Neural crest cell (in vitro differentiated cells): ENCODE results near the gene EEPD1. TPM values are rescaled to one million over a fixed set of nuclear protein-coding genes. Genes with fewer than 3 reads are reported as not detected.

Experiments used
- DNase-seq: peaks from one replicate; pipeline ENCODE4 v3.0.0; 2021; ENCODE audit warnings: low read depth, mixed read lengths, low spot score
- H3K27ac Mint-ChIP-seq: one replicate; pipeline ENCODE4 v1.8.0; 2021; ENCODE audit warnings: mild to moderate bottlenecking, mixed read lengths; ENCODE audit not compliant: unreplicated experiment
- H3K27me3 Mint-ChIP-seq: 2 replicates; pipeline ENCODE4 v1.8.0; 2021; ENCODE audit warnings: low read depth, mild to moderate bottlenecking, mixed read lengths
- H3K36me3 Mint-ChIP-seq: 2 replicates; pipeline ENCODE4 v1.8.0; 2021; ENCODE audit warnings: low read depth, mild to moderate bottlenecking, mixed read lengths
- H3K4me1 Mint-ChIP-seq: 2 replicates; pipeline ENCODE4 v1.8.0; 2021; ENCODE audit warnings: mixed read lengths
- H3K4me3 Mint-ChIP-seq: one replicate; pipeline ENCODE4 v1.8.0; 2021; ENCODE audit warnings: mild to moderate bottlenecking, mixed read lengths
- H3K9me3 Mint-ChIP-seq: 2 replicates; pipeline ENCODE4 v1.8.0; 2021; ENCODE audit warnings: mixed read lengths
- total RNA-seq: library from RNA; stranded (reverse); gene quantifications from 2 replicates; pipeline ENCODE4 v1.2.1, GENCODE V29; 2021
- TF ChIP-seq, protein P1 (sequence below): fragments of 200-600 bp; sonication (generic); conservative IDR thresholded peaks from 2 replicates; pipeline ENCODE4 v1.5.0; 2021; ENCODE audit warnings: antibody characterized with exemption, mild to moderate bottlenecking

Gene EEPD1
- total RNA-seq, 1 donor from 2014 or later, result 5.5 TPM

GRCh38 chr7:36149694-36150452, 3.2 kb upstream of the EEPD1 start:
- TF ChIP-seq, protein P1, sequence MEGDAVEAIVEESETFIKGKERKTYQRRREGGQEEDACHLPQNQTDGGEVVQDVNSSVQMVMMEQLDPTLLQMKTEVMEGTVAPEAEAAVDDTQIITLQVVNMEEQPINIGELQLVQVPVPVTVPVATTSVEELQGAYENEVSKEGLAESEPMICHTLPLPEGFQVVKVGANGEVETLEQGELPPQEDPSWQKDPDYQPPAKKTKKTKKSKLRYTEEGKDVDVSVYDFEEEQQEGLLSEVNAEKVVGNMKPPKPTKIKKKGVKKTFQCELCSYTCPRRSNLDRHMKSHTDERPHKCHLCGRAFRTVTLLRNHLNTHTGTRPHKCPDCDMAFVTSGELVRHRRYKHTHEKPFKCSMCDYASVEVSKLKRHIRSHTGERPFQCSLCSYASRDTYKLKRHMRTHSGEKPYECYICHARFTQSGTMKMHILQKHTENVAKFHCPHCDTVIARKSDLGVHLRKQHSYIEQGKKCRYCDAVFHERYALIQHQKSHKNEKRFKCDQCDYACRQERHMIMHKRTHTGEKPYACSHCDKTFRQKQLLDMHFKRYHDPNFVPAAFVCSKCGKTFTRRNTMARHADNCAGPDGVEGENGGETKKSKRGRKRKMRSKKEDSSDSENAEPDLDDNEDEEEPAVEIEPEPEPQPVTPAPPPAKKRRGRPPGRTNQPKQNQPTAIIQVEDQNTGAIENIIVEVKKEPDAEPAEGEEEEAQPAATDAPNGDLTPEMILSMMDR, result no peak
- Mint-ChIP-seq H3K36me3 (no peaks in the 10 kb centered on the region), H3K9me3 (no peaks in the 10 kb centered on the region), H3K27me3 (no peaks in the 10 kb centered on the region), H3K27ac (no peak overlapping the region), H3K4me1 (peaks cover 16% of the 10 kb centered on the region), H3K4me3 (no peak overlapping the region)
- DNase-seq, result no peak

DNA sequence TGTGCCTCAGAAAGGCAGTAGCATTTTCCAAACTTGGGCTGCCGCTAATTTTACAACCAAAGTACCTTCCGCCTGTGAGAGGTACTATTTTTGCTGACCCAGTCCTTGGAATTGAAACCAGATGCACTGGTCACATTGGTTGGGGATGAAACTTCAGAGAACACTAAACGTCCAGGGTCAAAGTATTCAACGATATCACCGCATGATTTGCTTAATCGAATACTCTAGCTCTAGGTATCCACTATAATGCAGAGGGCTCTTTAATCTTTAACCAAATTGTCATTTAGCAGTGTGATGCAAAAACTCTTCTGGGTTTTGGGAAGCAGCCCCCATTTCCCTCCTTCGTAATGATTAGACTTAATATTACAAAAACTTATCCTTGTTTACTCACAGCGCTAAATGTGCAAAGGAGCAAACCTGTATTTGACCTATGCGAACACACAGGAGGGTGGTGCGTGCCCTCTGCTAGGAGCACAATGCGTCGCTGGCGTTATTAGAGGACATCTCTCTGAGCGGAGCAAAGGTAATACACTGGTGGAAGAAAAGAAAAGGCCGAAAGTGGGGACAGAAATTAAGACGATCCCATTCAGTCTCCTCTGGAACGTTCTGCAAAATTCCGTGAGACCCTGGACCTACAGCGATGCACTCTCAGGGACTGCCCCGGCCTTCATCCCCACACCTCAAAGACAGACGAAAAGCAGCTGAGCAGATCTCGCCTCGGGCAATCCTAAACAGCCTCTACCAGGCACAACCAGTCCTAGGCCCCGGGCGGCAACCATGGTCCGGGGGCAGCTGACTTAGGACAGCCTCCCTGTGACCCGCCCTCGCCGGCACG, 916 bp upstream of the EEPD1 start:
- H3K36me3 Mint-ChIP-seq, result no peaks in the 10 kb centered on the region
- TF ChIP-seq, protein P1, result no peak
- H3K4me3 Mint-ChIP-seq, result peak overlapping the region; percentile 87
- H3K27ac Mint-ChIP-seq, result peak overlapping the region; percentile 84
- H3K27me3 Mint-ChIP-seq, result no peaks in the 10 kb centered on the region
- H3K9me3 Mint-ChIP-seq, result no peaks in the 10 kb centered on the region
- DNase-seq, result no peak
- H3K4me1 Mint-ChIP-seq, result peaks cover 29% of the 10 kb centered on the region

- no peak for DNase-seq
- no peak overlapping the region for H3K27ac Mint-ChIP-seq
- H3K36me3 Mint-ChIP-seq, result no peaks in the 10 kb centered on the region
- H3K4me3 Mint-ChIP-seq, result peak overlapping the region; percentile 87
- H3K27me3 Mint-ChIP-seq, result no peaks in the 10 kb centered on the region
- H3K9me3 Mint-ChIP-seq, result no peaks in the 10 kb centered on the region
- TF ChIP-seq, protein P1, result no peak
- peaks cover 35% of the 10 kb centered on the region for H3K4me1 Mint-ChIP-seq
These were observed 580 bp downstream of the EEPD1 start for GRCh38 chr7:36153571-36154097.

DNA sequence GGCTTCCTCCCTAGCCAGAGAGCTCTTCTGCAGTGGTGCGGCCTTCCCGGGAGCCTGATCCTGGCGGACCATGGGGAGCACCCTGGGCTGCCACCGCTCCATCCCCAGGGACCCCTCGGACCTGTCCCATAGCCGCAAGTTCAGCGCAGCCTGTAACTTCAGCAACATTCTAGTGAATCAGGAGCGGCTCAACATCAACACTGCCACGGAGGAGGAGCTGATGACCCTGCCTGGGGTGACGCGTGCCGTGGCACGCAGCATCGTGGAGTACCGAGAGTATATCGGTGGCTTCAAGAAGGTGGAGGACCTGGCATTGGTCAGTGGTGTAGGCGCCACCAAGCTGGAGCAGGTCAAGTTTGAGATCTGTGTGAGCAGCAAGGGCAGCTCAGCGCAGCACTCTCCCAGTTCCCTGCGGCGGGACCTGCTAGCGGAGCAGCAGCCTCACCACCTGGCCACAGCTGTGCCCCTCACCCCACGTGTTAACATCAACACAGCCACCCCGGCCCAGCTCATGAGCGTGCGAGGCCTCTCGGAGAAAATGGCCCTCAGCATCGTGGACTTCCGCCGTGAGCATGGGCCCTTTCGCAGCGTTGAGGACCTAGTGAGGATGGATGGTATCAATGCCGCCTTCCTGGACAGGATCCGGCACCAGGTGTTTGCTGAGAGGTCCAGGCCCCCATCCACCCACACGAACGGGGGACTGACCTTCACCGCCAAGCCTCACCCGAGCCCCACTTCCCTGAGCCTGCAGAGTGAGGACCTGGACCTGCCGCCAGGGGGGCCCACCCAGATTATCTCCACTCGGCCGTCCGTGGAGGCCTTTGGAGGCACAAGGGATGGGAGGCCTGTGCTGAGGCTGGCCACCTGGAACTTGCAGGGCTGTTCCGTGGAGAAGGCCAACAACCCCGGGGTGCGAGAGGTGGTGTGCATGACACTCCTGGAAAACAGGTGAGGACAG, 1.5 kb downstream of the EEPD1 start:
- peaks cover 35% of the 10 kb centered on the region for H3K4me1 Mint-ChIP-seq
- no peak for DNase-seq
- no peaks in the 10 kb centered on the region for H3K27me3 Mint-ChIP-seq
- no peaks in the 10 kb centered on the region for H3K36me3 Mint-ChIP-seq
- H3K27ac Mint-ChIP-seq, result no peak overlapping the region
- H3K9me3 Mint-ChIP-seq, result no peaks in the 10 kb centered on the region
- TF ChIP-seq, protein P1, result no peak
- H3K4me3 Mint-ChIP-seq, result peak overlapping the region; percentile 87
